ENCODE results near the gene AP1S1.
"Not testable (repeated sequence)": the region's sequence is repeated elsewhere in the genome, so short reads cannot be mapped to it uniquely, and the experiment has no call there.

The AP1S1 gene

DNA sequence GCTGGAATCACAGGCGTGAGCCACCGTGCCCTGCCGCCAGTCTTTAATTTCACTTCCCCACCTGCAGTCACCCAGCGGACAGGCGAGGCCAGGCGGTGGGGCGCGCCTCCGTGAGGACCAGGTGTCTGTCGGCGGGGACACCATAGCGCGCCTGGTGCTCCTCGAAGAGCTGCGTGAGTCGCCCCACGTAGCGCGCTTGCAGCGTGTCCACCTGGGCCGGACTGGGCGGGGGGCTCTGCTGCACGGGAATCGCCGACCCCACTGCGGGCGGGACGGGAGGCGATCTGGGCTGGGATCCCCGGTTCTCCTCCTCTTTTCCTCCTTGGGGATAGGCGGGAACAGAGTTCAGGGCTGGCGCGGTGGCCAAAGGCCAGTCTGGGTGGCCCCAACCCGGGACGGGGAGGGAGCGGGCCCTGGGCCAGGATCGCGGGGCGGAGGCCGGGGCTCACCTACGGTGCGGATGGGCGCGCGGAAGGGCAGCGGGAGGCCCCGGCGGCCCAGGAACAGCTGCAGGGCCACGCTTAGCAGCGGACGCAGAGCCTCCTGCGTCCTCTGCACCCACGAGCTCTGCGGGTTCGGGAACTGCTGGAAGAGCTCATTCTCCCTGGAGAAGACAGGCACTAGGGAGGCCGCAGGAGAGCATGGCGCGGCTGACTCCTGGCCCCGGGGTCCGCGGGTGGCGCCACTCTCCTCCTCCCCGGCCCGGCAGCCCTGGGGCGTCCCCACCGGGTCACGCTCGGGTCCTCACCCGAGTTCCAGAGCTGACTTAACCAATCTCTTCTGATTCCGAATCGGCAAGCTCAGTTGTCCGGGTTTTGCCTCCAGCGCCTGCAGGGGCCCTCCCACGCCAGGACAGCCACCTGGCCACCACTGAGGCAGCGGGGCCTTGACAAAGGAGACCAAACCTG lies 47.7 kb downstream of the AP1S1 start:
- no peak for DNase-seq (ENCODE audit: low spot score)

DNA sequence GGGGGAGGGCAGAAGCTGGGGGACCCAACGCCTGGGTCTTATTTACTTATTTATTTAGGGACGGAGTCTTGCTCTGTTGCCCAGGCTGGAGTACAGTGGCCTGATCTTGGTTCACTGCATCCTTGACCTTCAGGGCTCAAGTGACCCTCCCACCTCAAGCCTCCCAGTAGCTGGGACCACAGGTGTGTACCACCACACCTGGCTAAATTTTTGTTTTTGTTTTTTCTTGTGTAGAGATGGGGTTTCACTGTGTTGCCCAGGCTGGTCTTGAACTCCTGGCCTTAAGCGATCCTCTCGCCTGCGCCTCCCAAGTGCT lies 48.3 kb downstream of the AP1S1 start:
- no peak for DNase-seq (ENCODE audit: low spot score)

DNA sequence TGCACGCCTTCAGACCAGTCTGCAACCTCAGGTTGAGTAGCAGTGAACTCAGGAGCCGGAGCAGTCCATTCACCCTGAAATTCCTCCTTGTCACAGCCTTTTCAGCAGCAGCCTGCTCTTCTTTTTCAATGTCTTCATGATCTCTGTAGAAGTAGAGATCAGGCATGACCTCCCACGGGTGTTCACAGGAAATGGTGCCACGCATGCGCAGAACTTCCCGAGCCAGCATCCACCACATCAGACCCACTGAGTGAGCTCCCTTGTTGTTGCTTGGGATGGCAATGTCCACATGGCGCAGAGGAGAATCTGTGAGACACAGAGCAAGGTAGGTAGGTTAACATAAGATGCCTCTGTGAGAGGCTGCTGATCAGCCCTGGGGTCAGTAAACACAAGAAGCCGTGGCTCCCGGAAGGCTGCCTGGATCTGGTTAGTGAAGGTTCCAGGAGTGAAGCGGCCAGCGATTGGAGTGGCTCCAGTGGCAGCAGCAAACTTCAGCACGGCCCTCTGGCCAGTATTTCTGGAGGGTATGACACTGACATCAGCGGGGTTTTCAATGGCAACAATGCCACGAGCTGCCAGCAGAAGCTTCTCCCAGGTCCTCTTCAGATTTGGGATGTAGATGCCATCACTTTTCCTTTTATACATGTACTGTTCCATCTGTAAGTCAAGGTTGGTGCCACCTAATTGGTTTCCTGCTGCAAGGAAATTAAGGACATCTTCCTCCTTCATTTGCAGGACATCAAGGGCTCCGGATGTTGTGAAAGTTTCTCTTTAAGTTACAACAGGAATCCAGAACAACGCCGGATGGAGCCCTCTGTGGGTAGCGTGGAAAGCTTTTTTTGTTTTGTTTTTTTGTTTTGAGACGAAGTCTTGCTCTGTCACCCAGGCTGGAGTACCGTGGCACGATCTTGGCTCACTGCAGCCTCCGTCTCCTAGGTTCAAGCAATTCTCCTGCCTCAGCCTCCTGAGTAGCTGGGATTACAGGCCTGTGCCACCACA lies 49.8 kb downstream of the AP1S1 start:
- DNase-seq (ENCODE audit: low spot score), result not testable (repeated sequence)

DNA sequence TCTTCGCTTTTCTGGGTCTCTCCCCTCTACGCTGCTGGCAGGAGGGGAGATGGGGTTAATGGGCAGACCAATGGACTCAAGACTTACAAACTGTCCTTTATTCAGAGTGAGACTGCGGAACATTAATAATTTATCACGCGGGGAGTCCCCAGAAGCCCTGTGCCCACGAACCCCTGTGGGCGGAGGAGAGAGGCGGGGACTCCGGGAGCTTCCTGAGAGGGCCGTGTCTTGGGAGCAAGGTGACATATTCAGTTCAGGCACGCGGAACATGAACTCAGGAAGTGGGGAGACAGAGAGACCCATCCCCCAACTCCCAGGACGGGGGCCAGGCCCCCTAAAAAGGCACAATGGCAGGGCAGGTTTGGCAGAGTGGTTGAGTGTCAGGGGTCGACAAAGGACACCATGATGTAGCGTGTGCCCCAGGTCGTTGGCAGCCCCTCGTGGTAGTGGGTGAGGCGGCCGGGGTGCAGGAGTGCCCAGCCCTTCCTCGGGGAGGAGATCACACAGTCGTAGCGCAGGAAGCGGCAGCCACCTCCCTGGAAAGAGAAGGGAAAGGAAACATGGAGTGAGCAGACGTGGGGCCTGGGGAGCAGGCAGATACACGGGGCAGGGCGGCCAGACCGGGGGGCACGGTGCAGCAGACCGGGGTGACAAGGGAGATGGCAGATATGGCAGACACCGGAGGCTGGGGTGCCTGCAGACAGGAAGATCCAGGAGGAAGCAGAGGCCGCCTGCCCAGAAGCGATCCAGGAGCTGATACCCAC lies 51.8 kb downstream of the AP1S1 start:
- DNase-seq (ENCODE audit: low spot score), result no peak

DNA sequence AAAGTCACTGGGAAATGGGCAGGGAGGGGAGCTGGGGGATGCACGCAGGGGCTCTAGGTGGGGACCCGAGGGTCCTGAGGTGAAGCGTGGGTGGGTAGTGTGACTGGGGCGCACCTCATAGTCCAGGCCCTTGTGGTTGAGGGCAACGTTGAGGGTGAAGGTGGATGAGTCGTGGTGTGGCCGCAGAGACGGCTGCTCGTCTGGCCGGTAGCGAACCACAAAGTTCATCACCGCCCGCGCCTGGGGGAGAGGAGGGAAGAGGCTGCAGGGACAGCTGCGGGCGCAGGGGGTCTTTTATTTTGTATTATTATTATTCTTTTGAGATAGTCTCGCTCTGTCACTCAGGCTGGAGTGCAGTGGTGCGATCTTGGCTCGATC lies 52.4 kb downstream of the AP1S1 start:
- no peak for DNase-seq (ENCODE audit: low spot score)

- DNase-seq (ENCODE audit: low spot score), result no peak
These were observed 53.2 kb downstream of the AP1S1 start for GRCh38 chr7:101207459-101207858.

GRCh38 chr7:101208794-101209193 lies 54.5 kb downstream of the AP1S1 start:
- DNase-seq (ENCODE audit: low spot score), result no peak

- no peak for DNase-seq (ENCODE audit: low spot score)
These were observed 55.9 kb downstream of the AP1S1 start for GRCh38 chr7:101210143-101210542.

Measured in NAMALWA (cell line).